H1 (cell line): ENCODE measurements around the gene CD300H.

Source experiments
- CBX5 ChIP-seq: fragments of 300-800, 300-1000 bp; sonication (generic); IDR thresholded peaks from 2 replicates; pipeline ENCODE4 v1.7.1; 2016; ENCODE audit warnings: antibody characterized with exemption, low read length, low read depth
- CREB1 ChIP-seq: IDR thresholded peaks from 2 replicates; pipeline ENCODE4 v1.6.1; 2012; ENCODE audit warnings: inconsistent platforms
- EP300 ChIP-seq, 2 experiments: IDR thresholded peaks; 1 replicate in 1 of 2; 2 replicates in 1 of 2; pipeline ENCODE4 v1.6.1; 2011 to 2012; ENCODE audit warnings: low read depth in 2 of 2, low read length in 2 of 2, mild to moderate bottlenecking in 2 of 2, borderline replicate concordance in 1 of 2, inconsistent platforms in 1 of 2, moderate library complexity in 1 of 2
- EZH2 ChIP-seq: fragments of 200-600 bp; sonication (generic); IDR thresholded peaks from 2 replicates; pipeline ENCODE4 v1.7.1; 2012; ENCODE audit warnings: low read depth, mild to moderate bottlenecking, moderate library complexity, low read length, inconsistent platforms; ENCODE audit not compliant: severe bottlenecking
- JUND ChIP-seq: IDR thresholded peaks from 2 replicates; pipeline ENCODE4 v1.6.1; 2011; ENCODE audit warnings: mild to moderate bottlenecking, improper control_type of control experiment, low read length
- PHF8 ChIP-seq: fragments of 200-600 bp; sonication (generic); conservative IDR thresholded peaks from 2 replicates; pipeline ENCODE4 v1.7.1; 2012; ENCODE audit warnings: low read depth, mild to moderate bottlenecking, inconsistent platforms, low read length, moderate library complexity
- POLR2A ChIP-seq, 2 experiments: IDR thresholded peaks; 1 replicate in 1 of 2; 2 replicates in 1 of 2; pipeline ENCODE4 v1.6.1; 2011; ENCODE audit warnings: low read depth in 2 of 2, low read length in 2 of 2, mild to moderate bottlenecking in 2 of 2; ENCODE audit errors: control extremely low read depth in 1 of 2
- ZNF274 ChIP-seq: IDR thresholded peaks from 2 replicates; pipeline ENCODE4 v1.7.0; 2012; ENCODE audit warnings: low read length, borderline replicate concordance; ENCODE audit errors: extremely low read depth
- TF ChIP-seq, protein P1 (sequence below), 3 experiments: IDR thresholded peaks; 1 replicate in 2 of 3; 2 replicates in 1 of 3; pipeline versions ENCODE4 v1.5.1 to v1.6.1; 2011; ENCODE audit warnings: low read length in 3 of 3, mild to moderate bottlenecking in 3 of 3, inconsistent platforms in 2 of 3, low read depth in 1 of 3, moderate library complexity in 1 of 3; ENCODE audit not compliant: insufficient read depth in 1 of 3; ENCODE audit errors: control extremely low read depth in 1 of 3

DNA sequence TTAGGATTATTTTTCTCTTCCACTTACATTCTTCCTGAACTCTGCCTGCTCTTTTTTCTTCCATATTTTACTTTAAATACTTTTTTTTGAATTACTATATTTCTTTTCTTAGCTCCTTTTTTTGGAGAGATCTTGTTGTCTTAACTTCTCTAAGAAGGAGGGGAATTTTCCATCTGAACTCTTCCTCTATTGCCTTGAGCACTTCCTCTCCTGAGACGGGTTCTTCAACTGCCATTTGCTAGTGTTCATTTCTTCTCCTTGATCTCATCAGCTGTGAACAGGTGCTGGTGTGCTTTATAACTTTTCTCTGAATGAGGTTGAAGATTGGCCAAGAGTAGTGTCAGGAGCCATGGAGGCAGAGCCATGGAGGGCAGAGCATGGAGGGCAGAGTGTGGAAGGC, 39.9 kb upstream of the CD300H start:
- TF ChIP-seq CREB1 (no peak), JUND (no peak), POLR2A (IDR thresholded peaks at IDR 0.05; ENCODE audit: control extremely low read depth in 1 of 2, low read depth in 2 of 2, low read length in 2 of 2) (no peak), CBX5 (no peak), EP300 (IDR thresholded peaks at IDR 0.05; ENCODE audit: borderline replicate concordance in 1 of 2, low read depth in 2 of 2, low read length in 2 of 2) (no peak), ZNF274 (no peak), EZH2 (no peak), PHF8 (no peak)
- TF ChIP-seq, protein P1, sequence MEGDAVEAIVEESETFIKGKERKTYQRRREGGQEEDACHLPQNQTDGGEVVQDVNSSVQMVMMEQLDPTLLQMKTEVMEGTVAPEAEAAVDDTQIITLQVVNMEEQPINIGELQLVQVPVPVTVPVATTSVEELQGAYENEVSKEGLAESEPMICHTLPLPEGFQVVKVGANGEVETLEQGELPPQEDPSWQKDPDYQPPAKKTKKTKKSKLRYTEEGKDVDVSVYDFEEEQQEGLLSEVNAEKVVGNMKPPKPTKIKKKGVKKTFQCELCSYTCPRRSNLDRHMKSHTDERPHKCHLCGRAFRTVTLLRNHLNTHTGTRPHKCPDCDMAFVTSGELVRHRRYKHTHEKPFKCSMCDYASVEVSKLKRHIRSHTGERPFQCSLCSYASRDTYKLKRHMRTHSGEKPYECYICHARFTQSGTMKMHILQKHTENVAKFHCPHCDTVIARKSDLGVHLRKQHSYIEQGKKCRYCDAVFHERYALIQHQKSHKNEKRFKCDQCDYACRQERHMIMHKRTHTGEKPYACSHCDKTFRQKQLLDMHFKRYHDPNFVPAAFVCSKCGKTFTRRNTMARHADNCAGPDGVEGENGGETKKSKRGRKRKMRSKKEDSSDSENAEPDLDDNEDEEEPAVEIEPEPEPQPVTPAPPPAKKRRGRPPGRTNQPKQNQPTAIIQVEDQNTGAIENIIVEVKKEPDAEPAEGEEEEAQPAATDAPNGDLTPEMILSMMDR (IDR thresholded peaks at IDR 0.05; ENCODE audit: control extremely low read depth in 1 of 3, insufficient read depth in 1 of 3, low read depth in 1 of 3, low read length in 3 of 3) = no peak
